SJSA1 (cell line): Measurements from ENCODE around the gene RSAD1. TPM values are rescaled to one million over a fixed set of nuclear protein-coding genes. Genes with fewer than 3 reads are reported as not detected.

Source experiments
- DNase-seq, 2 experiments: peaks; one replicate each; pipeline ENCODE4 v3.0.0-alpha.2; 2015 to 2020; ENCODE audit warnings: low spot score in 2 of 2, low read depth in 1 of 2
- H3K27ac ChIP-seq: fragments of 250-450 bp; sonication (Bioruptor Pico); 2 replicates; pipeline ENCODE4 v1.5.1; 2020; ENCODE audit warnings: mild to moderate bottlenecking, moderate library complexity
- H3K27me3 ChIP-seq: fragments of 250-450 bp; sonication (Bioruptor Pico); replicated peaks from 2 replicates; pipeline ENCODE4 v1.5.1; 2020; ENCODE audit warnings: mild to moderate bottlenecking, moderate library complexity
- H3K36me3 ChIP-seq: fragments of 250-450 bp; sonication (Bioruptor Pico); 2 replicates; pipeline ENCODE4 v1.5.1; 2020; ENCODE audit warnings: mild to moderate bottlenecking
- H3K4me1 ChIP-seq: fragments of 250-450 bp; sonication (Bioruptor Pico); replicated peaks from 2 replicates; pipeline ENCODE4 v1.6.1; 2021; ENCODE audit warnings: mild to moderate bottlenecking
- H3K4me3 ChIP-seq: fragments of 250-450 bp; sonication (Bioruptor Pico); 2 replicates; pipeline ENCODE4 v1.5.1; 2020; ENCODE audit warnings: mild to moderate bottlenecking
- H3K9me3 ChIP-seq: fragments of 250-450 bp; sonication (Bioruptor Pico); replicated peaks from 2 replicates; pipeline ENCODE4 v1.5.1; 2020; ENCODE audit warnings: mild to moderate bottlenecking
- total RNA-seq: library from RNA; depleted of rRNA; stranded (reverse); fragments of >200 nt; shearing (Covaris generic); gene quantifications from 2 replicates; pipeline ENCODE4 v1.2.3, GENCODE V29; 2014

RSAD1 gene
- total RNA-seq, 1 experiment from 2014 or later = 15.8 TPM

DNA sequence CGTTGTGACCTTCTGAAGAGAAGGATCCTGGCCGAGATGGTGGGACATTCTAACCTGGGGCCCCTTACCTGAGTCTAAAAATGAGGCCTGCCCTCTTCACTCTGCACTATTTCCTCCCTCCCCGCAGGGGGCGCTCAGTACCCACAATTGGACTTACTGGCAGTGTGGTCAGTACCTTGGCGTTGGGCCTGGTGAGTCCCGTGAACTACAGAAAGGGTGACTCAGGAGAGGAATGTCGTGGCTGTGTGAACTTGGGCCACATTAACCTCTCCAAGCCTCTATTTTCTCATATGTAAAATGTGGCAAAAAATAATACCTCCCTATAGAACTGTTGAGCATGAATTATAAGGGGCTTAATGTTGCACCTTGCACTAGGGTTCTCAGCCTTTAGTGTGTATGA, 3.9 kb downstream of the RSAD1 start:
- peak overlapping the region; percentile 40 for H3K27ac ChIP-seq
- H3K27me3 ChIP-seq = no peaks in the 10 kb centered on the region
- H3K4me1 ChIP-seq = peaks cover 13% of the 10 kb centered on the region
- peaks cover 26% of the 10 kb centered on the region for H3K36me3 ChIP-seq
- no peak overlapping the region for H3K4me3 ChIP-seq
- DNase-seq = peak; percentile 84 to 98
- no peaks in the 10 kb centered on the region for H3K9me3 ChIP-seq

DNA sequence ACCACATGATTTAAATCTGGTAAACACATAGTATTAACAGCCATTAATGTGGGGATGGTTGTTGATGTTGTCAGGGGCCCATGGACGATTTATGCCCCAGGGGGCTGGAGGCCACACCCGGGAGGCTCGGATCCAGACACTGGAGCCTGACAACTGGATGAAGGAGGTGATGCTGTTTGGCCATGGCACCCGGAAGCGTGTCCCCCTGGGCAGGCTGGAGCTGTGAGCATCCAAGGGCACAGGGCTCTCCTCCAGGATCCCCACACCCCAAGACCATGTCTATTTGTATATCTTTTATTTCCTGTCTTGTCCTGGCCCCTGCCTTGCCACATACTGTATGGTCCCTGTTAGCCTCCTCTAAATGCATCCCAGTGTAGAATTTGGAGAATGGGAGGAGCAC, 4.6 kb downstream of the RSAD1 start:
- H3K4me1 ChIP-seq = peaks cover 10% of the 10 kb centered on the region
- DNase-seq = no peak
- peaks cover 26% of the 10 kb centered on the region for H3K36me3 ChIP-seq
- H3K27ac ChIP-seq = no peak overlapping the region
- H3K27me3 ChIP-seq = no peaks in the 10 kb centered on the region
- H3K4me3 ChIP-seq = no peak overlapping the region
- no peaks in the 10 kb centered on the region for H3K9me3 ChIP-seq

GRCh38 chr17:50484386-50485155, 5.9 kb downstream of the RSAD1 start:
- peaks cover 26% of the 10 kb centered on the region for H3K36me3 ChIP-seq
- peak in 1 of 2 experiments; percentile 42 for DNase-seq
- peaks cover 6% of the 10 kb centered on the region for H3K4me1 ChIP-seq
- H3K27ac ChIP-seq = no peak overlapping the region
- no peak overlapping the region for H3K4me3 ChIP-seq
- H3K27me3 ChIP-seq = no peaks in the 10 kb centered on the region
- no peaks in the 10 kb centered on the region for H3K9me3 ChIP-seq

- no peaks in the 10 kb centered on the region for H3K9me3 ChIP-seq
- no peaks in the 10 kb centered on the region for H3K27me3 ChIP-seq
- DNase-seq = no peak
- no peak overlapping the region for H3K27ac ChIP-seq
- H3K4me3 ChIP-seq = no peak overlapping the region
- peaks cover 4% of the 10 kb centered on the region for H3K4me1 ChIP-seq
- peaks cover 15% of the 10 kb centered on the region for H3K36me3 ChIP-seq
Observed at GRCh38 chr17:50487213-50488096, 8.8 kb downstream of the RSAD1 start.

DNA sequence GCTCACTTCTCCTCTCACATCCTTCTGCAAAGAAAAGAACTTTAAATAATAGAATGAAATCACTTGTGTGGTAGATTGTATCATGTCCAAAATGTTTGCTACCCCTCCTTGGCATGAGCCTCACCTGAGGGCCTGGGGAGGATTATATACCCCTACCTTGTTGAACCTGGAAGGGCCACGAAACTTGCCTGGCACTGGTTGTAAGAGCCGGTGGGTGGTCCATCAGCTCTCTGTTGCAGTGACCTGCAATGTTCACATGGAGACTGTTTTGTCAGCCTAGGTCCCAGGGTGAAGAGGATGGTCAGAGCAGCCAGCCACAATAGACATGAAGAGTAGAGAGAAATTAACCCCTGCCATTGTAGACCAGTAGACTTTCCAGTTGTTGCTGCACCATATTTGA, 10.2 kb downstream of the RSAD1 start:
- H3K27ac ChIP-seq = no peak overlapping the region
- no peaks in the 10 kb centered on the region for H3K27me3 ChIP-seq
- DNase-seq = no peak
- no peak overlapping the region for H3K4me3 ChIP-seq
- no peaks in the 10 kb centered on the region for H3K4me1 ChIP-seq
- H3K9me3 ChIP-seq = no peaks in the 10 kb centered on the region
- H3K36me3 ChIP-seq = peaks cover 8% of the 10 kb centered on the region

GRCh38 chr17:50491505-50491904, 12.8 kb downstream of the RSAD1 start:
- Histone ChIP-seq H3K27me3 (no peaks in the 10 kb centered on the region), H3K27ac (no peak overlapping the region), H3K36me3 (no peaks in the 10 kb centered on the region), H3K4me3 (no peak overlapping the region), H3K4me1 (peaks cover 5% of the 10 kb centered on the region; the same call in 1 of the 2 replicates), H3K9me3 (no peaks in the 10 kb centered on the region)
- no peak for DNase-seq

- H3K9me3 ChIP-seq = no peaks in the 10 kb centered on the region
- no peaks in the 10 kb centered on the region for H3K36me3 ChIP-seq
- H3K27me3 ChIP-seq = no peaks in the 10 kb centered on the region
- no peak overlapping the region for H3K27ac ChIP-seq
- H3K4me3 ChIP-seq = no peak overlapping the region
- DNase-seq = no peak
- peaks cover 5% of the 10 kb centered on the region; the same call in 1 of the 2 replicates for H3K4me1 ChIP-seq
Observed at GRCh38 chr17:50492214-50492613, 13.6 kb downstream of the RSAD1 start.

GRCh38 chr17:50493744-50494143, 15.1 kb downstream of the RSAD1 start:
- no peak overlapping the region for H3K27ac ChIP-seq
- H3K36me3 ChIP-seq = no peaks in the 10 kb centered on the region
- DNase-seq = no peak
- H3K4me1 ChIP-seq = peaks cover 5% of the 10 kb centered on the region; the same call in 1 of the 2 replicates
- H3K4me3 ChIP-seq = no peak overlapping the region
- no peaks in the 10 kb centered on the region for H3K9me3 ChIP-seq
- H3K27me3 ChIP-seq = no peaks in the 10 kb centered on the region

DNA sequence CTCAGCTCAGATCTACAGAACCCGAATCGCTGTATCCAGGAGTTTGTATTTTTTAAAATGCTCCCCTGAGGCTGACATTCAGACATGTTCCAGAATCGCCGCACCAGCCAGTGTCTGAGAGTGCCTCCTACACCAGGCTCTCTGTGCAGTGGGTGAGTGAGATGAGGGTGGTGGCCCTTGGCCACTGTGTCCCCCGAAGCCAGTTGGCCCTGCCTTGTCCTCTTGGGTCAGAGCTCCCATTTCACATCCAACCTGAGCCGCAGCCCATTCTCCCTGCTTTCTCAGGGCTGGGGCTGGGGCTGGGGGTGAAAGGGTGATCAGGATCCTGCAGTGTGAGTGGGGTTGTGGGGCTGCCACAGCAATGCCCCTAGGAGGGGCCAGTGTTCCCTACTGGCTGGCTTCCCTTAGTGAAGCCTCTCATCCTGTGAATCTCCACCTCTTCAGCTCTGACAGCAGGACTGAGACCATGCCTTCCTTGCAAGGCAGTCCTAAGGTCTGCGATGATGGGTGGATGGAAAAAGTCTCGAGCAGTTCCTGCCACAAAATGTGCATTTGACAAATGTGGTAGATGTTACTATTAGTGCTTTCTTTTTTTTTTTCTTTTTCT, 16.7 kb downstream of the RSAD1 start:
- Histone ChIP-seq H3K4me3 (no peak overlapping the region), H3K27me3 (no peaks in the 10 kb centered on the region), H3K4me1 (peaks cover 5% of the 10 kb centered on the region; the same call in 1 of the 2 replicates), H3K36me3 (no peaks in the 10 kb centered on the region), H3K27ac (no peak overlapping the region), H3K9me3 (no peaks in the 10 kb centered on the region)
- no peak for DNase-seq

DNA sequence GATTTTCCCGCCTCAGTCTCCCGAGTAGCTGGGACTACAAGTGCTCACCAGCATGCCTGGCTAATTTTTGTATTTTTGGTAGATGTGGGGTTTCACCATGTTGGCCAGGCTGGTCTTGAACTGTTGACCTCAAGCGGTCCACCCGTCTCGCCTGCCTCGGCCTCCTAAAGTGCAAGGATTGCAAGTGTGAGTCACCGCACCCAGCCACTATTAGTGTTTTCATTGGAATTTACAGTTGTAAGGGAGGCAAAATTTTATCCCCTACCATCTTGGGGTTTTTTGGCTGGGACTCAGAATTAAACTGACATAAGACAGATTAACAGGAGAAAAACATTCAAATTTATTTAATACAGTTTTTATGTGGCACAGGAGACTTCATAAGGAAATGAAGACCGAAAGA, 17.3 kb downstream of the RSAD1 start:
- Histone ChIP-seq H3K4me1 (peaks cover 5% of the 10 kb centered on the region; the same call in 1 of the 2 replicates), H3K27me3 (no peaks in the 10 kb centered on the region), H3K27ac (no peak overlapping the region), H3K36me3 (no peaks in the 10 kb centered on the region), H3K4me3 (no peak overlapping the region), H3K9me3 (no peaks in the 10 kb centered on the region)
- peak; percentile 35 to 71 for DNase-seq

GRCh38 chr17:50498021-50498874, 19.6 kb downstream of the RSAD1 start:
- peaks cover 5% of the 10 kb centered on the region; the same call in 1 of the 2 replicates for H3K4me1 ChIP-seq
- no peak for DNase-seq
- no peak overlapping the region for H3K27ac ChIP-seq
- no peak overlapping the region for H3K4me3 ChIP-seq
- no peaks in the 10 kb centered on the region for H3K27me3 ChIP-seq
- H3K9me3 ChIP-seq = no peaks in the 10 kb centered on the region
- no peaks in the 10 kb centered on the region for H3K36me3 ChIP-seq

- Histone ChIP-seq H3K27me3 (no peaks in the 10 kb centered on the region), H3K9me3 (no peaks in the 10 kb centered on the region), H3K4me1 (peaks cover 5% of the 10 kb centered on the region; the same call in 1 of the 2 replicates), H3K27ac (no peak overlapping the region), H3K4me3 (no peak overlapping the region), H3K36me3 (no peaks in the 10 kb centered on the region)
- no peak for DNase-seq
Observed at GRCh38 chr17:50499270-50499669, 20.6 kb downstream of the RSAD1 start.

GRCh38 chr17:50499721-50500120, 21.1 kb downstream of the RSAD1 start:
- no peak overlapping the region for H3K27ac ChIP-seq
- no peak for DNase-seq
- H3K36me3 ChIP-seq = no peaks in the 10 kb centered on the region
- no peaks in the 10 kb centered on the region for H3K9me3 ChIP-seq
- peaks cover 5% of the 10 kb centered on the region; the same call in 1 of the 2 replicates for H3K4me1 ChIP-seq
- no peak overlapping the region for H3K4me3 ChIP-seq
- H3K27me3 ChIP-seq = no peaks in the 10 kb centered on the region
